Adrenal gland (tissue), 12 donors: ENCODE results near the gene SRMS. TPM values are rescaled to one million over a fixed set of nuclear protein-coding genes. Genes with fewer than 3 reads are reported as not detected.

Experiments
- DNase-seq, 7 donors: peaks; one replicate each; pipeline ENCODE4 v3.0.0-alpha.2; 2019 to 2020
- H3K27ac ChIP-seq, 5 donors: fragments of 200-600 bp; sonication (generic) in 4 of 5; 1 replicate in 3 of 5; 2 replicates in 2 of 5; pipeline versions ENCODE4 v1.5.1 to v1.8.0; 2016 to 2020; ENCODE audit warnings: mild to moderate bottlenecking in 1 of 5
- H3K27me3 ChIP-seq: fragments of 200-600 bp; 2 replicates; pipeline ENCODE4 v1.8.0; 2021
- H3K36me3 ChIP-seq, 2 donors: fragments of 200-600 bp; replicated peaks in 1 of 2; 1 replicate in 1 of 2; 2 replicates in 1 of 2; pipeline versions ENCODE4 v1.5.1 to v1.8.0; 2018 to 2022
- H3K4me1 ChIP-seq, 2 donors: fragments of 200-600 bp; replicated peaks in 1 of 2; 1 replicate in 1 of 2; 2 replicates in 1 of 2; pipeline versions ENCODE4 v1.5.1 to v1.8.0; 2018 to 2021
- H3K4me3 ChIP-seq, 4 donors: fragments of 200-600 bp; sonication (generic) in 3 of 4; one replicate each; pipeline ENCODE4 v1.5.1; 2016 to 2018
- H3K9me3 ChIP-seq, 3 donors: fragments of 200-600 bp; sonication (generic) in 1 of 3; replicated peaks in 1 of 3; 1 replicate in 2 of 3; 2 replicates in 1 of 3; pipeline versions ENCODE4 v1.5.1 to v1.8.0; 2016 to 2021
- POLR2A ChIP-seq, 2 donors: fragments of 450-650 bp; IDR thresholded peaks; one replicate each; pipeline ENCODE4 v1.6.1; 2017; ENCODE audit warnings: antibody characterized with exemption in 2 of 2, mild to moderate bottlenecking in 2 of 2, moderate library complexity in 1 of 2
- WGBS, 4 donors: extraction: QIAGEN DNeasy Blood & Tissue Kit in 2 of 4; methylation state at CpG; one replicate each; pipeline versions ENCODE4 v1.1.5 to v1.1.7; 2013 to 2017; 5-methylcytosine and 5-hydroxymethylcytosine counted together
- intact Hi-C, 2 donors: fragments of 100-400 bp; cut with DNase I; formaldehyde crosslinking; loops; one replicate each; pipeline versions ENCODE4 v1.14.1 to v1.15.0; 2022 to 2023
- polyA plus RNA-seq, 3 donors: library from polyadenylated mRNA; stranded (reverse); fragments of 200-250 nt in 2 of 3; fragments of 350-450 nt in 1 of 3; fragmentation: Illumina TruSeq in 1 of 3; extraction: RNeasy Lipid Tissue Mini Kit (QIAGEN cat#74804) in 1 of 3; gene quantifications; one replicate each; pipeline ENCODE4 v1.2.3, GENCODE V29; 2013 to 2014
- total RNA-seq, 9 donors: library from RNA; depleted of rRNA in 4 of 9; stranded (reverse); fragments of >200 nt in 4 of 9; fragments of 120-200 nt in 1 of 9; fragmentation: NEBNext Ultra II Directional in 1 of 9; extraction: Animal tissue kit (Norgen Biotek cat#: 25700) in 1 of 9; gene quantifications; one replicate each; pipeline versions ENCODE4 v1.1.0 to v1.2.4, GENCODE V29; 2013 to 2023
- TF ChIP-seq, protein P1 (sequence below), 6 experiments: fragments of 450-650 bp in 4 of 6; fragments of 200-600 bp in 2 of 6; sonication (generic) in 1 of 6; IDR thresholded peaks; 1 replicate in 5 of 6; 2 replicates in 1 of 6; pipeline versions ENCODE4 v1.5.1 to v1.8.0; 2016 to 2021; ENCODE audit warnings: antibody characterized with exemption in 6 of 6, mild to moderate bottlenecking in 2 of 6, moderate library complexity in 1 of 6
- donor health status: healthy with polysubstance abuse.
- donor health status: Bipolar disorder and iron deficiency.
- donor health status: DM: yes; HTN: yes; CAD: no.
- donor health status: DM: no; HTN: no; CAD: no.
- donor health status: DM: no; HTN: no; CAD: no.
- donor health status: DM: yes; HTN: yes; CAD: no.

SRMS gene
- total and polyA plus RNA-seq, 12 donors = not detected

DNA sequence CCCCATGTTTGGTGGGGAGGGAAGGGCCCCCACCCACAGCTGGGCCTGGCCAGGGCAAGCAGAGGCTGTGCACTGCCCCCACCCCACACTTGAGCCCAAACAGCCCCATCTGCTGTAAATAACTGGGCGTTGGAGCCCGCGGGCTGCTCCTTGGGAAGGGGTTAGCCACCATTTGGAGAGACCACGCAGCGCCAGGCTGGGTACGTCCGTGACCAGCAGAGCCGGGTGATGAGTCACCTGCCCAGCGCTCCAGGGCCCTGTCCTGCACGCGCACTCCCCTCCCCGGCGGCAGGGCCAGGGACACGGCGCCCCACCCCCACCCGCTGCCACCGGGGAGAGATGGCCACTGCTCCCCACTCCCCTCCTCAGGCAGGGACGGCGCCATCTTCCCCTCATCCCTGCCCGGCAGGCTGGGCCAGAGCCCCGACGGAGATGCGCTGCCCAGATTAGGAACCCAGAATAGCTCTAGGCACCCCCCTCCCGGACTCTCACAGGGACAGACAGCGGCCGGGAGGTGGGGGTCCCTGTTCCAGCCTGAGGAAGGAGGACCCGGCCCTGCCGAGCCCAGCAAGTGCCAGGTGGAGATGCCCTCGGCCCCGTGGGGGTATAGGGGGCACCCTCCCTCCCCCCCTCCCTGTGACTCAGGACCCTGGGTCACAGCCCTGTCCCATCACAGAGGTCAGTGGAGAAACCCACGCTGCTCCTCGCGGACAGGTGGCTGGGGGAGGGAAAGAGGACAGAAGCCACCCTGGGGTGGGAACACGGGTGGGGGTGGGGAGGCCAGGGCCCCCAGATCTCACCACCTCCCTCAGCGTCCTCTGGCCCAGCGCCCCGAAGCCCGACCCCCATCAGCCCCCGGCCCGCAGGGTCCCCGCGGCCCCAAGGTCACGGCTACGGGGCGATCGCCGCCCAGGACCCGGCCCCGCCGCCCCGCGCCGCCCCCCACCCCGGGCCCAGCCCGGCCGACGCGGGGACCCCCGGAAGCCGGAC, 49.3 kb downstream of the SRMS start:
- H3K27me3 ChIP-seq = no peaks in the 10 kb centered on the region
- peak; percentile 86 to 92 (median 89) for DNase-seq
- H3K4me3 ChIP-seq = peak overlapping the region in 2 of 4 donors; percentile 14 to 74
- intact Hi-C loops = no loop called here
- H3K36me3 ChIP-seq = no peaks in the 10 kb centered on the region
- 0 to 6% (median 4%) methylated on average over 5 to 60 of the region's 60 CpGs for WGBS, 4 donors
- peak in 1 of 2 donors; percentile 28 for TF ChIP-seq POLR2A (IDR thresholded peaks at IDR 0.05)
- TF ChIP-seq, protein P1, sequence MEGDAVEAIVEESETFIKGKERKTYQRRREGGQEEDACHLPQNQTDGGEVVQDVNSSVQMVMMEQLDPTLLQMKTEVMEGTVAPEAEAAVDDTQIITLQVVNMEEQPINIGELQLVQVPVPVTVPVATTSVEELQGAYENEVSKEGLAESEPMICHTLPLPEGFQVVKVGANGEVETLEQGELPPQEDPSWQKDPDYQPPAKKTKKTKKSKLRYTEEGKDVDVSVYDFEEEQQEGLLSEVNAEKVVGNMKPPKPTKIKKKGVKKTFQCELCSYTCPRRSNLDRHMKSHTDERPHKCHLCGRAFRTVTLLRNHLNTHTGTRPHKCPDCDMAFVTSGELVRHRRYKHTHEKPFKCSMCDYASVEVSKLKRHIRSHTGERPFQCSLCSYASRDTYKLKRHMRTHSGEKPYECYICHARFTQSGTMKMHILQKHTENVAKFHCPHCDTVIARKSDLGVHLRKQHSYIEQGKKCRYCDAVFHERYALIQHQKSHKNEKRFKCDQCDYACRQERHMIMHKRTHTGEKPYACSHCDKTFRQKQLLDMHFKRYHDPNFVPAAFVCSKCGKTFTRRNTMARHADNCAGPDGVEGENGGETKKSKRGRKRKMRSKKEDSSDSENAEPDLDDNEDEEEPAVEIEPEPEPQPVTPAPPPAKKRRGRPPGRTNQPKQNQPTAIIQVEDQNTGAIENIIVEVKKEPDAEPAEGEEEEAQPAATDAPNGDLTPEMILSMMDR (IDR thresholded peaks at IDR 0.05) = peak in 1 of 6 experiments; percentile 4
- H3K9me3 ChIP-seq = no peaks in the 10 kb centered on the region
- peak overlapping the region in 2 of 5 donors; percentile 78 to 83 for H3K27ac ChIP-seq
- peaks cover 8 to 16% of the 10 kb centered on the region in 2 donors for H3K4me1 ChIP-seq

- peak in 2 of 7 donors; percentile 16 to 20 for DNase-seq
- peak overlapping the region in 2 of 4 donors; percentile 14 to 74 for H3K4me3 ChIP-seq
- no peak for TF ChIP-seq POLR2A (IDR thresholded peaks at IDR 0.05)
- TF ChIP-seq, protein P1 (IDR thresholded peaks at IDR 0.05) = no peak
- 40 to 78% (median 65%) methylated on average over 2 to 20 of the region's 20 CpGs for WGBS, 4 donors
- H3K36me3 ChIP-seq = no peaks in the 10 kb centered on the region
- H3K9me3 ChIP-seq = no peaks in the 10 kb centered on the region
- H3K27ac ChIP-seq = peak overlapping the region in 2 of 5 donors; percentile 78 to 83
- H3K4me1 ChIP-seq = peaks cover 8 to 16% of the 10 kb centered on the region in 2 donors
- no peaks in the 10 kb centered on the region for H3K27me3 ChIP-seq
- intact Hi-C loops = no loop called here
These were observed 50.2 kb downstream of the SRMS start for GRCh38 chr20:63497138-63497945.

- 64 to 76% (median 67%) methylated on average over 10 to 16 of the region's 16 CpGs for WGBS, 4 donors
- Histone ChIP-seq H3K4me1 (peaks cover 8 to 16% of the 10 kb centered on the region in 2 donors), H3K36me3 (no peaks in the 10 kb centered on the region), H3K9me3 (no peaks in the 10 kb centered on the region), H3K27ac (peak overlapping the region in 1 of 5 donors; percentile 78), H3K4me3 (peak overlapping the region in 2 of 4 donors; percentile 6 to 9), H3K27me3 (no peaks in the 10 kb centered on the region)
- intact Hi-C loops = no loop called here
- TF ChIP-seq, protein P1 (IDR thresholded peaks at IDR 0.05) = no peak
- TF ChIP-seq POLR2A (IDR thresholded peaks at IDR 0.05) = no peak
- DNase-seq = peak in 2 of 7 donors; percentile 16 to 18
These were observed 50.9 kb downstream of the SRMS start for GRCh38 chr20:63496596-63497120.
